SK-N-SH treated with all-trans-retinoic acid at 6 μM for 48 hours (cell line): Measurements from ENCODE around the gene RBMS3.

Experiments used
- ATAC-seq: fragments of 200-7000 bp; cut with Tn5 transposase; 3 replicates; pipeline ENCODE4 v1.9.1; 2020; ENCODE audit warnings: mild to moderate bottlenecking, moderate library complexity
- ARNTL ChIP-seq: fragments of 450-650 bp; formaldehyde crosslinking; IDR thresholded peaks from 2 replicates; pipeline ENCODE4 v1.5.0; 2020; ENCODE audit warnings: low read depth, mild to moderate bottlenecking, moderate library complexity, borderline replicate concordance
- BACH2 ChIP-seq: fragments of 250-450 bp; sonication (Bioruptor Pico); IDR thresholded peaks from 2 replicates; pipeline ENCODE4 v1.9.0; 2021; ENCODE audit warnings: mild to moderate bottlenecking, borderline replicate concordance
- CREB5 ChIP-seq: fragments of 250-450 bp; sonication (Bioruptor Pico); IDR thresholded peaks from 2 replicates; pipeline ENCODE4 v1.5.1; 2020; ENCODE audit warnings: low read depth, mild to moderate bottlenecking, moderate library complexity
- CSDC2 ChIP-seq: fragments of 250-450 bp; sonication (Bioruptor Pico); IDR thresholded peaks from 2 replicates; pipeline ENCODE4 v1.5.0; 2020; ENCODE audit warnings: mild to moderate bottlenecking, moderate library complexity
- ESRRG ChIP-seq: fragments of 250-450 bp; sonication (Bioruptor Pico); IDR thresholded peaks from 2 replicates; pipeline ENCODE4 v1.6.1; 2021; ENCODE audit warnings: mild to moderate bottlenecking
- ISL1 ChIP-seq: fragments of 250-450 bp; sonication (Bioruptor Pico); IDR thresholded peaks from 2 replicates; pipeline ENCODE4 v2.1.2; 2022; ENCODE audit warnings: mild to moderate bottlenecking, moderate library complexity
- OSR1 ChIP-seq: fragments of 250-450 bp; sonication (Bioruptor Pico); IDR thresholded peaks from 2 replicates; pipeline ENCODE4 v1.8.0; 2022; ENCODE audit warnings: moderate library complexity, mild to moderate bottlenecking, inconsistent platforms
- POU6F1 ChIP-seq: fragments of 250-450 bp; sonication (Bioruptor Pico); IDR thresholded peaks from 2 replicates; pipeline ENCODE4 v1.8.0; 2021; ENCODE audit warnings: low read depth, mild to moderate bottlenecking, moderate library complexity, borderline replicate concordance
- PPARA ChIP-seq: fragments of 250-450 bp; sonication (Bioruptor Pico); IDR thresholded peaks from 2 replicates; pipeline ENCODE4 v1.5.0; 2020; ENCODE audit warnings: mild to moderate bottlenecking, borderline replicate concordance
- SNAI2 ChIP-seq: fragments of 250-450 bp; sonication (Bioruptor Pico); IDR thresholded peaks from 2 replicates; pipeline ENCODE4 v1.5.0; 2020; ENCODE audit warnings: mild to moderate bottlenecking, moderate library complexity
- TCF4 ChIP-seq: fragments of 250-450 bp; sonication (Bioruptor Pico); IDR thresholded peaks from 2 replicates; pipeline ENCODE4 v1.8.0; 2021; ENCODE audit warnings: mild to moderate bottlenecking, moderate library complexity, borderline replicate concordance
- TOX ChIP-seq: fragments of 250-450 bp; sonication (Bioruptor Pico); IDR thresholded peaks from 2 replicates; pipeline ENCODE4 v1.8.0; 2021; ENCODE audit warnings: mild to moderate bottlenecking, moderate library complexity, borderline replicate concordance
- ZC3H10 ChIP-seq: fragments of 250-450 bp; sonication (Bioruptor Pico); IDR thresholded peaks from 2 replicates; pipeline ENCODE4 v1.5.1; 2021; ENCODE audit warnings: mild to moderate bottlenecking, moderate library complexity
- ZFP3 ChIP-seq: fragments of 250-450 bp; sonication (Bioruptor Pico); IDR thresholded peaks from 2 replicates; pipeline ENCODE4 v1.5.0; 2020; ENCODE audit warnings: mild to moderate bottlenecking, moderate library complexity
- ZFP30 ChIP-seq: fragments of 450-650 bp; formaldehyde crosslinking; IDR thresholded peaks from 2 replicates; pipeline ENCODE4 v1.5.0; 2022; ENCODE audit warnings: mild to moderate bottlenecking, moderate library complexity
- ZNF565 ChIP-seq: fragments of 450-650 bp; formaldehyde crosslinking; conservative IDR thresholded peaks from 2 replicates; pipeline ENCODE4 v1.5.0; 2020; ENCODE audit warnings: low read depth, mild to moderate bottlenecking, moderate library complexity
- ZNF70 ChIP-seq: fragments of 450-650 bp; formaldehyde crosslinking; IDR thresholded peaks from 2 replicates; pipeline ENCODE4 v1.5.0; 2020; ENCODE audit warnings: mild to moderate bottlenecking, moderate library complexity
- ZNF8 ChIP-seq: fragments of 450-650 bp; formaldehyde crosslinking; IDR thresholded peaks from 2 replicates; pipeline ENCODE4 v1.5.0; 2020; ENCODE audit warnings: mild to moderate bottlenecking, moderate library complexity
- TF ChIP-seq, protein P1 (sequence below): fragments of 250-450 bp; sonication (Bioruptor Pico); IDR thresholded peaks from 2 replicates; pipeline ENCODE4 v1.5.0; 2020; ENCODE audit warnings: mild to moderate bottlenecking, moderate library complexity

RBMS3 gene

DNA sequence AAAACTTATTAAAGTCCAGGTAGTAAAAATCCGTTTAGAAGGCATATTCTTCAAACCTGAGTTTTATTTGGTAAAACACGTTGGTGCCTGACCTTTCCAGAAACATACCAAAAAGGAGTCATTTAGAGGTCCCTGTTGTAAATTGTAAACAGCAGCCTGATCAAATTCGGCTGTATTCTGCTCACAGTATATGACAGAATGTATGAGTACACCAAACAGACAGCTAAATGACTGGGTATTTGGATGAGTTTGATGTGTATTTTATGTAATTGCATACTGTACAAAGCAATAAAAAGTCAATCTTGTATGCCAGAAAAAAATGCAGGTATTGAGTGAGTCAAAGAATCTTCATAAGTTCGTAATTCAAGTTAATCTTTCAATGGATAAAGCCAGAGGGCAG, 330.4 kb downstream of the RBMS3 start:
- no peak for TF ChIP-seq SNAI2

GRCh38 chr3:29612536-29612935, 331.7 kb downstream of the RBMS3 start:
- ATAC-seq: no peak
- no peak for TF ChIP-seq POU6F1 (CRISPR knock-in tag)
- no peak for TF ChIP-seq CREB5 (CRISPR knock-in tag)

More for the DNA sequence above, 330.4 kb downstream of the RBMS3 start:
- ATAC-seq: peak; percentile 61

DNA sequence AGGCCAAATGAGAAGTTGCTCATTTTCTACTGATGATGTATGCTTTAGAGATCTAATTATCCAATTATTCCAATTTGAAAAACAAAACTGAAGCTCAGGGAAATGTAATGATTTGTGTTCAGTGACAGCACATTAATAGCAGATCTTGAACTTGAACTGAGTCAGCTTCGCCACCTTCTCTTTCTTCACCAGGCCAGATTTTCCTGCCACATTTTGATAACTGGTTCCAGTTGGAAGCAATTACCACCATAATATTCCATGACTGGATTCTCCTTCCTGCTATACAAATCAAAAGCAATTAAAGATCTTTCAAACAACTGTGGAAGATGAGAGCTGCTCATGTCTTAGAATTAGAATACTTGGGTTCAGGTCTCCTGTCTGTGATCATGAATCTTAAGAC, 334.1 kb downstream of the RBMS3 start:
- no peak for ATAC-seq
- TF ChIP-seq BACH2 (no peak), ISL1 (CRISPR knock-in tag) (0 out of 2 replicates have a peak, but pooled peaks have one; percentile 24), CREB5 (CRISPR knock-in tag) (no peak), CSDC2 (CRISPR knock-in tag) (no peak), OSR1 (CRISPR knock-in tag) (no peak), ZNF70 (CRISPR knock-in tag) (no peak), ZFP3 (CRISPR knock-in tag) (no peak), ZC3H10 (CRISPR knock-in tag) (peak; percentile 55; the same call in 1 of the 2 replicates), SNAI2 (no peak), ARNTL (CRISPR knock-in tag) (no peak), ZNF8 (CRISPR knock-in tag) (no peak), POU6F1 (CRISPR knock-in tag) (no peak), ZNF565 (CRISPR knock-in tag) (no peak), ZFP30 (CRISPR knock-in tag) (no peak), ESRRG (no peak), PPARA (CRISPR knock-in tag) (no peak), TOX (CRISPR knock-in tag) (no peak)
- TF ChIP-seq, protein P1, sequence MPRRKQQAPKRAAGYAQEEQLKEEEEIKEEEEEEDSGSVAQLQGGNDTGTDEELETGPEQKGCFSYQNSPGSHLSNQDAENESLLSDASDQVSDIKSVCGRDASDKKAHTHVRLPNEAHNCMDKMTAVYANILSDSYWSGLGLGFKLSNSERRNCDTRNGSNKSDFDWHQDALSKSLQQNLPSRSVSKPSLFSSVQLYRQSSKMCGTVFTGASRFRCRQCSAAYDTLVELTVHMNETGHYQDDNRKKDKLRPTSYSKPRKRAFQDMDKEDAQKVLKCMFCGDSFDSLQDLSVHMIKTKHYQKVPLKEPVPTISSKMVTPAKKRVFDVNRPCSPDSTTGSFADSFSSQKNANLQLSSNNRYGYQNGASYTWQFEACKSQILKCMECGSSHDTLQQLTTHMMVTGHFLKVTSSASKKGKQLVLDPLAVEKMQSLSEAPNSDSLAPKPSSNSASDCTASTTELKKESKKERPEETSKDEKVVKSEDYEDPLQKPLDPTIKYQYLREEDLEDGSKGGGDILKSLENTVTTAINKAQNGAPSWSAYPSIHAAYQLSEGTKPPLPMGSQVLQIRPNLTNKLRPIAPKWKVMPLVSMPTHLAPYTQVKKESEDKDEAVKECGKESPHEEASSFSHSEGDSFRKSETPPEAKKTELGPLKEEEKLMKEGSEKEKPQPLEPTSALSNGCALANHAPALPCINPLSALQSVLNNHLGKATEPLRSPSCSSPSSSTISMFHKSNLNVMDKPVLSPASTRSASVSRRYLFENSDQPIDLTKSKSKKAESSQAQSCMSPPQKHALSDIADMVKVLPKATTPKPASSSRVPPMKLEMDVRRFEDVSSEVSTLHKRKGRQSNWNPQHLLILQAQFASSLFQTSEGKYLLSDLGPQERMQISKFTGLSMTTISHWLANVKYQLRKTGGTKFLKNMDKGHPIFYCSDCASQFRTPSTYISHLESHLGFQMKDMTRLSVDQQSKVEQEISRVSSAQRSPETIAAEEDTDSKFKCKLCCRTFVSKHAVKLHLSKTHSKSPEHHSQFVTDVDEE (CRISPR knock-in tag): no peak

DNA sequence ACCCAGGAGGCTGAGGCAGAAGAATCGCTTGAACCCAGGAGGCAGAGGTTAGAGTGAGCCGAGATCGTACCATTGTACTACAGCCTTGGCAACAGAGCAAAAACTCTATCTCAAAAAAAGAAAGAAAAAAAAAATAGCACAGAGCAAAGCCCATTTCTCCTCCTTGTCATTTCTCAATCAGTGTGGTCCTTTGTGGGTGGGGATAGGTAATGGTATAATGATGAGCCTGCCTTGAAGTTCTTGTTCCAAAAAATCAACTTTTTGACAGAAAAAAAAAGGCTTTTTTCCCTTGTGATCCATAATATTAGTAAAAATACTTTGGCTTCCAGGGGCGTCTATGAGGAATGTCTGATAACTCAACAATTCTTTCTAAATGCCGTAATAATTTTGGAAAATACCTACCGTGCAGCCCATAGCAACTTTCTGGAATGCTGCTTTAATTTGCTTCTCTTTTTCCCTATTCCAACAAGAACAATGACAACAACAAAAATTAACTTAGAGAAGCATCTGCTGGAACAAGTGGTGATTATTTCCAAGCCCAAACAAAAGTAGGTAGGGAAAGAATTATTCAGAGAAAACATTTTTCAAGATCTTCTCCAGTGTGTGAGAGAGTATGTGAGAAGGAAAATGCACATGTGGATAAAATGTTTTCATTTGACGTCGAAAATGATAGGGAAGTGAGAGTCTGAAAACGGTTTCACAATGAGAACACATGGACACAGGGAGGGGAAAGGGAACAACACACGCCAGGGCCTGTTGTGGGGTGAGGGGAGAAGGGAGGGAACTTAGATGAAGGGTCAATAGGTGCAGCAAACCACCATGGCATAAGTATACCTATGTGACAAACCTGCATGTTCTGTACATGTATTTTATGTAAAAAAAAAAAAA, 337.8 kb downstream of the RBMS3 start:
- no peak for ATAC-seq
- TF ChIP-seq CSDC2 (CRISPR knock-in tag): no peak
- no peak for TF ChIP-seq TOX (CRISPR knock-in tag)
- TF ChIP-seq OSR1 (CRISPR knock-in tag): no peak
- no peak for TF ChIP-seq ESRRG
- TF ChIP-seq, protein P1 (CRISPR knock-in tag): no peak
- TF ChIP-seq POU6F1 (CRISPR knock-in tag): no peak
- TF ChIP-seq ARNTL (CRISPR knock-in tag): no peak
- TF ChIP-seq TCF4 (CRISPR knock-in tag): no peak
- no peak for TF ChIP-seq BACH2
- no peak for TF ChIP-seq ZNF70 (CRISPR knock-in tag)
- TF ChIP-seq PPARA (CRISPR knock-in tag): no peak
